Measurements from ENCODE around the gene TEX14. TPM values are rescaled to one million over a fixed set of nuclear protein-coding genes. Genes with fewer than 3 reads are reported as not detected.
"Not testable (repeated sequence)": the region's sequence is repeated elsewhere in the genome, so short reads cannot be mapped to it uniquely, and the experiment has no call there.

The TEX14 gene
- total RNA-seq, 1 donor from 2014 or later, result 0.07 TPM

GRCh38 chr17:58703137-58703915 lies 11.5 kb upstream of the TEX14 start:
- Mint-ChIP-seq H3K36me3 (ENCODE audit: low read depth) (peaks cover 49% of the 10 kb centered on the region), H3K27ac (no peak overlapping the region), H3K4me3 (no peak overlapping the region), H3K27me3 (no peaks in the 10 kb centered on the region), H3K9me3 (no peaks in the 10 kb centered on the region), H3K4me1 (peaks cover 27% of the 10 kb centered on the region)
- DNase-seq, result no peak
- intact Hi-C loops (cut with micrococcal nuclease), result loop anchor here (2.0 kb wide), 1 partner anchor 45 kb away; no protein-coding TSS in a partner anchor

- H3K4me3 Mint-ChIP-seq, result no peak overlapping the region
- DNase-seq, result no peak
- peak overlapping the region; percentile 66 for H3K27ac Mint-ChIP-seq
- intact Hi-C loops (cut with micrococcal nuclease), result loop anchor here (2.0 kb wide), 1 partner anchor 44 kb away; no protein-coding TSS in a partner anchor
- no peaks in the 10 kb centered on the region for H3K9me3 Mint-ChIP-seq
- no peaks in the 10 kb centered on the region for H3K27me3 Mint-ChIP-seq
- H3K4me1 Mint-ChIP-seq, result peaks cover 25% of the 10 kb centered on the region
- peaks cover 45% of the 10 kb centered on the region for H3K36me3 Mint-ChIP-seq (ENCODE audit: low read depth)
Measured at GRCh38 chr17:58702708-58703107, 10.9 kb upstream of the TEX14 start.

- intact Hi-C loops (cut with micrococcal nuclease), result loop anchor here (2.0 kb wide), 1 partner anchor 43 kb away; no protein-coding TSS in a partner anchor
- Mint-ChIP-seq H3K9me3 (no peaks in the 10 kb centered on the region), H3K27ac (peak overlapping the region; percentile 66), H3K36me3 (ENCODE audit: low read depth) (peaks cover 42% of the 10 kb centered on the region), H3K27me3 (no peaks in the 10 kb centered on the region), H3K4me1 (peaks cover 24% of the 10 kb centered on the region), H3K4me3 (no peak overlapping the region)
- peak; percentile 70 for DNase-seq
Measured at GRCh38 chr17:58702045-58702476, 10.2 kb upstream of the TEX14 start.

GRCh38 chr17:58699771-58700170 lies 7.9 kb upstream of the TEX14 start:
- intact Hi-C loops (cut with micrococcal nuclease), result no loop called here
- no peak overlapping the region for H3K27ac Mint-ChIP-seq
- peaks cover 16% of the 10 kb centered on the region for H3K4me1 Mint-ChIP-seq
- H3K36me3 Mint-ChIP-seq (ENCODE audit: low read depth), result peaks cover 40% of the 10 kb centered on the region
- no peak overlapping the region for H3K4me3 Mint-ChIP-seq
- H3K9me3 Mint-ChIP-seq, result no peaks in the 10 kb centered on the region
- H3K27me3 Mint-ChIP-seq, result no peaks in the 10 kb centered on the region
- DNase-seq, result no peak

- DNase-seq, result no peak
- Mint-ChIP-seq H3K9me3 (peaks cover 4% of the 10 kb centered on the region), H3K4me1 (peaks cover 21% of the 10 kb centered on the region), H3K4me3 (peak overlapping the region; percentile 63), H3K27ac (peak overlapping the region; percentile 41), H3K36me3 (ENCODE audit: low read depth) (peaks cover 33% of the 10 kb centered on the region), H3K27me3 (no peaks in the 10 kb centered on the region)
- intact Hi-C loops (cut with micrococcal nuclease), result loop anchor here (5.0 kb wide), 1 partner anchor 178 kb away; no protein-coding TSS in a partner anchor
Measured at GRCh38 chr17:58694826-58695225, 3.0 kb upstream of the TEX14 start.

GRCh38 chr17:58694302-58694701 lies 2.5 kb upstream of the TEX14 start:
- Mint-ChIP-seq H3K4me3 (peak overlapping the region; percentile 95), H3K9me3 (peaks cover 4% of the 10 kb centered on the region), H3K36me3 (ENCODE audit: low read depth) (peaks cover 28% of the 10 kb centered on the region), H3K4me1 (peaks cover 21% of the 10 kb centered on the region), H3K27me3 (no peaks in the 10 kb centered on the region), H3K27ac (no peak overlapping the region)
- DNase-seq, result no peak
- intact Hi-C loops (cut with micrococcal nuclease), result loop anchor here (5.0 kb wide), 1 partner anchor 177 kb away; no protein-coding TSS in a partner anchor

- intact Hi-C loops (cut with micrococcal nuclease), result loop anchor here (2.0 to 5.0 kb wide), 2 partner anchors 17 to 176 kb away; no protein-coding TSS in a partner anchor
- H3K4me1 Mint-ChIP-seq, result peaks cover 21% of the 10 kb centered on the region
- no peak for DNase-seq
Measured at GRCh38 chr17:58693751-58694150, 1.9 kb upstream of the TEX14 start.

GRCh38 chr17:58693208-58693607 lies 1.4 kb upstream of the TEX14 start:
- peaks cover 21% of the 10 kb centered on the region for H3K4me1 Mint-ChIP-seq
- no peak for DNase-seq
- peaks cover 4% of the 10 kb centered on the region for H3K9me3 Mint-ChIP-seq
- no peaks in the 10 kb centered on the region for H3K27me3 Mint-ChIP-seq
- intact Hi-C loops (cut with micrococcal nuclease), result loop anchor here (2.0 to 5.0 kb wide), 2 partner anchors 18 to 176 kb away; no protein-coding TSS in a partner anchor
- H3K36me3 Mint-ChIP-seq (ENCODE audit: low read depth), result peaks cover 26% of the 10 kb centered on the region
- peak overlapping the region; percentile 95 for H3K4me3 Mint-ChIP-seq
- H3K27ac Mint-ChIP-seq, result peak overlapping the region; percentile 96

More at GRCh38 chr17:58693751-58694150, 1.9 kb upstream of the TEX14 start:
- H3K36me3 Mint-ChIP-seq (ENCODE audit: low read depth), result peaks cover 26% of the 10 kb centered on the region
- H3K9me3 Mint-ChIP-seq, result peaks cover 4% of the 10 kb centered on the region
- H3K4me3 Mint-ChIP-seq, result peak overlapping the region; percentile 95
- H3K27me3 Mint-ChIP-seq, result no peaks in the 10 kb centered on the region
- H3K27ac Mint-ChIP-seq, result peak overlapping the region; percentile 96

- H3K4me1 Mint-ChIP-seq, result peaks cover 21% of the 10 kb centered on the region
- peaks cover 26% of the 10 kb centered on the region for H3K36me3 Mint-ChIP-seq (ENCODE audit: low read depth)
- H3K9me3 Mint-ChIP-seq, result peaks cover 4% of the 10 kb centered on the region
- intact Hi-C loops (cut with micrococcal nuclease), result loop anchor here (1.0 to 5.0 kb wide), 4 partner anchors 18 to 175 kb away; no protein-coding TSS in a partner anchor
- peak; percentile 97 for DNase-seq
- H3K4me3 Mint-ChIP-seq, result peak within 1 kb of the TSS; percentile 95
- peak within 1 kb of the TSS; percentile 96 for H3K27ac Mint-ChIP-seq
- H3K27me3 Mint-ChIP-seq, result no peaks in the 10 kb centered on the region
Measured at GRCh38 chr17:58692239-58693055, 602 bp upstream of the TEX14 start, which contains the start of gene RAD51C. Gene RAD51C (plus strand): TSS chr17:58692602. CDS start chr17:58692644, 42 bp downstream.

- intact Hi-C loops (cut with micrococcal nuclease), result loop anchor here (5.0 kb wide), 1 partner anchor 173 kb away; no protein-coding TSS in a partner anchor
- H3K9me3 Mint-ChIP-seq, H3K27me3 Mint-ChIP-seq, H3K4me3 Mint-ChIP-seq, DNase-seq, H3K27ac Mint-ChIP-seq: not testable (repeated sequence)
- Mint-ChIP-seq H3K4me1 (peaks cover 15% of the 10 kb centered on the region), H3K36me3 (ENCODE audit: low read depth) (peaks cover 16% of the 10 kb centered on the region)
Measured at GRCh38 chr17:58690033-58690432, 1.8 kb downstream of the TEX14 start.

- DNase-seq, result no peak
- Mint-ChIP-seq H3K27ac (no peak overlapping the region), H3K36me3 (ENCODE audit: low read depth) (peaks cover 8% of the 10 kb centered on the region), H3K9me3 (peaks cover 4% of the 10 kb centered on the region), H3K4me1 (peaks cover 12% of the 10 kb centered on the region), H3K4me3 (no peak overlapping the region), H3K27me3 (no peaks in the 10 kb centered on the region)
- intact Hi-C loops (cut with micrococcal nuclease), result no loop called here
Measured at GRCh38 chr17:58688521-58688920, 3.3 kb downstream of the TEX14 start.

- no peak overlapping the region for H3K4me3 Mint-ChIP-seq
- H3K36me3 Mint-ChIP-seq (ENCODE audit: low read depth), result no peaks in the 10 kb centered on the region
- H3K27me3 Mint-ChIP-seq, result no peaks in the 10 kb centered on the region
- DNase-seq, result no peak
- H3K4me1 Mint-ChIP-seq, result no peaks in the 10 kb centered on the region
- intact Hi-C loops (cut with micrococcal nuclease), result no loop called here
- H3K27ac Mint-ChIP-seq, result no peak overlapping the region
- H3K9me3 Mint-ChIP-seq, result peaks cover under 1% of the 10 kb centered on the region
Measured at GRCh38 chr17:58686980-58687379, 4.9 kb downstream of the TEX14 start.

- H3K27me3 Mint-ChIP-seq; H3K4me1 Mint-ChIP-seq; intact Hi-C loops (cut with micrococcal nuclease); H3K27ac Mint-ChIP-seq; DNase-seq; H3K36me3 Mint-ChIP-seq (ENCODE audit: low read depth); H3K4me3 Mint-ChIP-seq; H3K9me3 Mint-ChIP-seq: not testable (repeated sequence)
Measured at GRCh38 chr17:58684462-58684861, 7.4 kb downstream of the TEX14 start.
